Liver (tissue), 9 donors: ENCODE data around the gene IGSF22. TPM values are rescaled to one million over a fixed set of nuclear protein-coding genes. Genes with fewer than 3 reads are reported as not detected.

ENCODE experiments used
- DNase-seq: peaks from one replicate; pipeline ENCODE4 v3.0.0-alpha.2; 2017; ENCODE audit warnings: low spot score
- H3K27ac ChIP-seq, 2 donors: one replicate each; pipeline ENCODE4 v1.7.0; 2013; ENCODE audit warnings: inconsistent platforms in 2 of 2, low read length in 2 of 2, control low read depth in 1 of 2, low read depth in 1 of 2, mild to moderate bottlenecking in 1 of 2
- H3K27me3 ChIP-seq, 4 donors: one replicate each; pipeline versions ENCODE4 v1.6.1 to v1.7.0; 2013; ENCODE audit warnings: low read length in 3 of 4, inconsistent platforms in 1 of 4, mild to moderate bottlenecking in 1 of 4, moderate library complexity in 1 of 4; ENCODE audit not compliant: control insufficient read depth in 4 of 4, insufficient read depth in 4 of 4
- H3K36me3 ChIP-seq, 4 donors: one replicate each; pipeline versions ENCODE4 v1.6.1 to v1.7.0; 2013; ENCODE audit warnings: low read length in 3 of 4, mild to moderate bottlenecking in 3 of 4, low read depth in 1 of 4, moderate library complexity in 1 of 4; ENCODE audit not compliant: control insufficient read depth in 4 of 4, insufficient read depth in 3 of 4
- H3K4me1 ChIP-seq, 4 donors: one replicate each; pipeline versions ENCODE4 v1.6.1 to v1.7.0; 2013; ENCODE audit warnings: low read length in 3 of 4, mild to moderate bottlenecking in 3 of 4, moderate library complexity in 1 of 4; ENCODE audit not compliant: control insufficient read depth in 4 of 4, insufficient read depth in 4 of 4
- H3K4me3 ChIP-seq, 3 donors: one replicate each; pipeline versions ENCODE4 v1.6.1 to v1.7.0; 2013; ENCODE audit warnings: low read length in 3 of 3, control low read depth in 1 of 3, low read depth in 1 of 3, mild to moderate bottlenecking in 1 of 3
- H3K9ac ChIP-seq, 2 donors: one replicate each; pipeline ENCODE4 v1.7.0; 2013; ENCODE audit warnings: low read length in 2 of 2, mild to moderate bottlenecking in 2 of 2, moderate library complexity in 2 of 2, control low read depth in 1 of 2, low read depth in 1 of 2
- H3K9me3 ChIP-seq, 4 donors: one replicate each; pipeline versions ENCODE4 v1.6.1 to v1.7.0; 2013; ENCODE audit warnings: low read length in 3 of 4; ENCODE audit not compliant: control insufficient read depth in 4 of 4
- ATF3 ChIP-seq: IDR thresholded peaks from 2 replicates; pipeline ENCODE4 v1.6.1; 2016; ENCODE audit warnings: antibody characterized with exemption
- CTCF ChIP-seq: fragments of 150-350 bp; IDR thresholded peaks from 2 replicates; pipeline ENCODE4 v1.5.1; 2017; ENCODE audit warnings: improper control_type of control experiment, low read depth, low read length; ENCODE audit not compliant: missing input control
- EGR1 ChIP-seq, 2 donors: IDR thresholded peaks; 2 replicates each; pipeline ENCODE4 v1.6.1; 2016 to 2018; ENCODE audit warnings: antibody characterized with exemption in 2 of 2, low read depth in 2 of 2
- FOXA2 ChIP-seq: IDR thresholded peaks from 2 replicates; pipeline ENCODE4 v1.6.1; 2016; ENCODE audit warnings: antibody characterized with exemption
- GABPA ChIP-seq, 2 donors: IDR thresholded peaks in 1 of 2; conservative IDR thresholded peaks in 1 of 2; 2 replicates each; pipeline ENCODE4 v1.6.1; 2016; ENCODE audit warnings: antibody characterized with exemption in 2 of 2, mild to moderate bottlenecking in 1 of 2, moderate library complexity in 1 of 2
- HNF4A ChIP-seq, 2 donors: conservative IDR thresholded peaks; 2 replicates each; pipeline ENCODE4 v1.6.1; 2016; ENCODE audit warnings: antibody characterized with exemption in 2 of 2, mild to moderate bottlenecking in 2 of 2
- HNF4G ChIP-seq: IDR thresholded peaks from 2 replicates; pipeline ENCODE4 v1.6.1; 2016; ENCODE audit warnings: antibody characterized with exemption
- JUND ChIP-seq, 2 donors: IDR thresholded peaks; 2 replicates each; pipeline ENCODE4 v1.6.1; 2016; ENCODE audit warnings: antibody characterized with exemption in 2 of 2
- MAX ChIP-seq: IDR thresholded peaks from 2 replicates; pipeline ENCODE4 v1.6.1; 2016; ENCODE audit warnings: antibody characterized with exemption
- NR2F2 ChIP-seq: IDR thresholded peaks from 2 replicates; pipeline ENCODE4 v1.6.1; 2016; ENCODE audit warnings: antibody characterized with exemption
- RAD21 ChIP-seq, 2 donors: IDR thresholded peaks; 2 replicates each; pipeline ENCODE4 v1.6.1; 2016; ENCODE audit warnings: antibody characterized with exemption in 2 of 2, mild to moderate bottlenecking in 2 of 2
- REST ChIP-seq: IDR thresholded peaks from 2 replicates; pipeline ENCODE4 v1.6.1; 2016; ENCODE audit warnings: antibody characterized with exemption, mild to moderate bottlenecking
- TAF1 ChIP-seq: conservative IDR thresholded peaks from 2 replicates; pipeline ENCODE4 v1.6.1; 2016; ENCODE audit warnings: antibody characterized with exemption, mild to moderate bottlenecking
- YY1 ChIP-seq: IDR thresholded peaks from 2 replicates; pipeline ENCODE4 v1.6.1; 2016; ENCODE audit warnings: antibody characterized with exemption, mild to moderate bottlenecking
- ZBTB33 ChIP-seq: IDR thresholded peaks from 2 replicates; pipeline ENCODE4 v1.6.1; 2016; ENCODE audit warnings: antibody characterized with exemption
- WGBS: extraction: QIAGEN DNeasy Blood & Tissue Kit; methylation state at CpG from one replicate; pipeline ENCODE4 v1.1.7; 2013; 5-methylcytosine and 5-hydroxymethylcytosine counted together
- polyA plus RNA-seq, 2 donors: library from polyadenylated mRNA; stranded (reverse) in 1 of 2; unstranded in 1 of 2; fragments of 200-250 nt in 1 of 2; fragments of >200 nt in 1 of 2; fragmentation: Nextera tagmentation in 1 of 2; extraction: Ambion mirVana in 1 of 2; gene quantifications; one replicate each; pipeline versions ENCODE4 v1.2.1 to v1.2.3, GENCODE V29; 2013 to 2015
- total RNA-seq, 2 donors: library from RNA; depleted of rRNA; stranded (reverse); fragments of >200 nt; gene quantifications; one replicate each; pipeline ENCODE4 v1.2.3, GENCODE V29; 2014
- donor health status: healthy.
- donor health status: healthy.
- donor health status: healthy.
- donor health status: healthy.
- donor health status: healthy.

The IGSF22 gene
- total and polyA plus RNA-seq, 4 donors = 0.12 to 0.26 TPM; not detected in 2

- no peak for TF ChIP-seq CTCF
These were observed 25.0 kb upstream of the IGSF22 start (continued) for GRCh38 chr11:18750944-18751343.

GRCh38 chr11:18749681-18750319, 23.8 kb upstream of the IGSF22 start:
- no peak for DNase-seq
- Histone ChIP-seq H3K4me3 (no peak overlapping the region), H3K27me3 (no peaks in the 10 kb centered on the region), H3K36me3 (no peaks in the 10 kb centered on the region), H3K9me3 (no peaks in the 10 kb centered on the region), H3K27ac (no peak overlapping the region), H3K4me1 (no peaks in the 10 kb centered on the region), H3K9ac (no peak overlapping the region)
- 73% methylated on average over 12 of the region's 12 CpGs for WGBS
- no peak for TF ChIP-seq MAX
- no peak for TF ChIP-seq TAF1
- no peak for TF ChIP-seq HNF4A (conservative IDR thresholded peaks at IDR 0.05)
- TF ChIP-seq JUND (IDR thresholded peaks at IDR 0.05) = no peak

GRCh38 chr11:18748766-18749365, 22.9 kb upstream of the IGSF22 start:
- H3K27ac ChIP-seq = no peak overlapping the region
- TF ChIP-seq JUND (IDR thresholded peaks at IDR 0.05) (no peak), MAX (no peak), RAD21 (IDR thresholded peaks at IDR 0.05) (no peak), HNF4G (no peak), EGR1 (IDR thresholded peaks at IDR 0.05; ENCODE audit: low read depth in 2 of 2) (no peak), REST (no peak), CTCF (no peak), HNF4A (conservative IDR thresholded peaks at IDR 0.05) (no peak), GABPA (IDR thresholded peaks at IDR 0.05 in 1 of 2, conservative IDR thresholded peaks at IDR 0.05 in 1 of 2) (no peak), YY1 (no peak), ATF3 (no peak), NR2F2 (no peak), FOXA2 (no peak), ZBTB33 (no peak)
- H3K4me3 ChIP-seq = no peak overlapping the region
- no peak for DNase-seq
- H3K36me3 ChIP-seq = no peaks in the 10 kb centered on the region
- no peaks in the 10 kb centered on the region for H3K27me3 ChIP-seq
- no peaks in the 10 kb centered on the region for H3K9me3 ChIP-seq
- H3K4me1 ChIP-seq = no peaks in the 10 kb centered on the region
- 86% methylated on average over 13 of the region's 13 CpGs for WGBS
- H3K9ac ChIP-seq = no peak overlapping the region
